K562 (cell line): Measurements from ENCODE around the gene GALNS. TPM values are rescaled to one million over a fixed set of nuclear protein-coding genes. Genes with fewer than 3 reads are reported as not detected.
A peak's percentile ranks its signal among the peaks of the same experiment; 100 is the strongest.

ENCODE experiments used
- ARHGAP35 ChIP-seq: fragments of 450-650 bp; IDR thresholded peaks from 2 replicates; pipeline ENCODE4 v1.6.1; 2018; ENCODE audit not compliant: partially characterized antibody
- EWSR1 ChIP-seq: fragments of 450-650 bp; IDR thresholded peaks from 2 replicates; pipeline ENCODE4 v1.6.1; 2018; ENCODE audit warnings: borderline replicate concordance, mild to moderate bottlenecking, low read depth, moderate library complexity; ENCODE audit not compliant: partially characterized antibody
- FOXJ2 ChIP-seq: fragments of 200-800 bp; sonication (Bioruptor generic); IDR thresholded peaks from 2 replicates; pipeline ENCODE4 v1.6.1; 2016; ENCODE audit warnings: missing genetic modification characterization, missing compliant biosample characterization
- RFX1 ChIP-seq: fragments of 450-650 bp; IDR thresholded peaks from 2 replicates; pipeline ENCODE4 v1.6.1; 2016; ENCODE audit warnings: mild to moderate bottlenecking, moderate library complexity
- SIX5 ChIP-seq, 2 experiments: IDR thresholded peaks; 2 replicates each; pipeline ENCODE4 v1.6.1; 2011; ENCODE audit warnings: low read length in 2 of 2, borderline replicate concordance in 1 of 2, low read depth in 1 of 2, mild to moderate bottlenecking in 1 of 2, moderate library complexity in 1 of 2; ENCODE audit not compliant: insufficient read depth in 1 of 2
- SNRNP70 ChIP-seq: fragments of 200-400 bp; formaldehyde crosslinking; optimal IDR thresholded peaks from 2 replicates; pipeline ENCODE3; 2017; ENCODE audit warnings: low read depth, low read length
- ZBTB40 ChIP-seq, 2 experiments: fragments of 450-650 bp in 1 of 2; sonication (generic) in 1 of 2; formaldehyde crosslinking in 1 of 2; IDR thresholded peaks; 2 replicates each; pipeline versions ENCODE4 v1.7.1 to v1.9.0; 2016 to 2022; ENCODE audit warnings: inconsistent platforms in 1 of 2, mild to moderate bottlenecking in 1 of 2, missing genetic modification reagents in 1 of 2
- ZNF589 ChIP-seq: fragments of 200-800 bp; sonication (Bioruptor generic); IDR thresholded peaks from 2 replicates; pipeline ENCODE4 v1.6.1; 2016; ENCODE audit warnings: low read depth, missing genetic modification characterization, missing compliant biosample characterization
- ZNF639 ChIP-seq, 2 experiments: fragments of 200-800 bp in 1 of 2; sonication (Bioruptor generic) in 1 of 2; sonication (generic) in 1 of 2; formaldehyde crosslinking in 1 of 2; IDR thresholded peaks in 1 of 2; conservative IDR thresholded peaks in 1 of 2; 2 replicates each; pipeline versions ENCODE4 v1.5.0 to v1.6.1; 2016 to 2020; ENCODE audit warnings: missing compliant biosample characterization in 1 of 2, missing genetic modification characterization in 1 of 2, missing genetic modification reagents in 1 of 2
- polyA plus RNA-seq, 8 experiments: library from polyadenylated mRNA; depleted of rRNA in 4 of 8; stranded (reverse) in 5 of 8; unstranded in 3 of 8; fragments of >200 nt; fragmentation: Nextera tagmentation in 2 of 8; fragmentation: Illumina TruSeq in 1 of 8; extraction: Ambion mirVana in 2 of 8; extraction: Trizol in 1 of 8; gene quantifications; 2 replicates each; pipeline versions ENCODE4 v1.2.1 to v1.2.3, GENCODE V29; 2011 to 2014; ENCODE audit warnings: inconsistent platforms in 1 of 8, missing spikeins in 1 of 8
- total RNA-seq, 7 experiments: library from RNA; depleted of rRNA in 6 of 7; stranded (reverse); fragments of >200 nt in 6 of 7; fragmentation: Illumina TruSeq in 2 of 7; extraction: Trizol in 2 of 7; gene quantifications; 2 replicates each; pipeline versions ENCODE4 v1.2.1 to v1.2.3, GENCODE V29; 2011 to 2021; ENCODE audit warnings: low replicate concordance in 1 of 7
- TF ChIP-seq, protein P1 (sequence below): fragments of 250-450 bp; sonication (Bioruptor Pico); IDR thresholded peaks from 2 replicates; pipeline ENCODE4 v1.9.0; 2021; ENCODE audit warnings: mild to moderate bottlenecking, inconsistent platforms

GALNS gene
- total and polyA plus RNA-seq, 9 of the 15 experiments (the other 6 are each of a cell fraction or from before 2014, with no cell fraction given) = 0.38 to 13.2 (median 4.3) TPM

DNA sequence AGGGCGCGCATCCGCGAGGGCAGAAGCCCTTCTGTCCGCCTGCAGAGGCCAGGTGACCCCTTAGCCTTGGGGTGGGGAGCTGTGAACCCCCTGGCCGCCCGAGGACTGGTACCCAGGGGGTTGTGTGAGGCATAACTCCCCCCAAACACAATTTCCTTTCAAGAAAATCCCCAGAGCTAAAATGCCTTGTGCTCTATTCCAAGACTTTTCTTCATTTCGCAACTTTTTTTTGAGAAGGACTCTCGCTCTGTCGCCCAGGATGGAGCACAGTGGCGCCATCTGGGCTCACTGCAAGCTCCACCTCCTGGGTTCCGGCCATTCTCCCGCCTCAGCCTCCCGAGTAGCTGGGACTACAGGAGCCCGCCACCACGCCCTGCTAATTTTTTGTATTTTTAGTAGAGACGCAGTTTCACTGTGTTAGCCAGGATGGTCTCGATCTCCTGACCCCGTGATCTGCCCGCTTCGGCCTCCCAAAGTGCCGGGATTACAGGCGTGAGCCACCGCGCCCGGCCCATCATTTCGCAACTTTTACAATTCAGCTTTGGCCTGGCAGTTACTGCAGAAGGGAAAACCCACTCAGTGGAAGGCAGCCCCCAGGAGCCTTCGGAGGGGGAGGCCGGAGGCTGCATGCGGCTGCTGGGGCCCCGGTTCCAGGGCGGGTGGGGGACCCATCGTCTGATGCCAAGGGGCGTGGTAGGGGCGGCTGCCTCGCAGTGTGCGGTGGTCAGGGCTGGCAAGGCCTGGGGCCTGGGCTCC lies 44.1 kb downstream of the GALNS start (continued):
- TF ChIP-seq ZNF639 (CRISPR knock-in tag; conservative IDR thresholded peaks at IDR 0.05 in 1 of 2, IDR thresholded peaks at IDR 0.05 in 1 of 2) (no peak), RFX1 (no peak), SNRNP70 (no peak), ZNF589 (no peak), ZBTB40 (IDR thresholded peaks at IDR 0.05) (peak; percentile 41; the same call in 1 of the 2 replicates), ZBTB40 (CRISPR knock-in tag; IDR thresholded peaks at IDR 0.05) (no peak), EWSR1 (no peak), FOXJ2 (no peak), SIX5 (IDR thresholded peaks at IDR 0.05; ENCODE audit: borderline replicate concordance in 1 of 2, insufficient read depth in 1 of 2, low read depth in 1 of 2, low read length in 2 of 2) (no peak), ARHGAP35 (no peak)
- TF ChIP-seq, protein P1, sequence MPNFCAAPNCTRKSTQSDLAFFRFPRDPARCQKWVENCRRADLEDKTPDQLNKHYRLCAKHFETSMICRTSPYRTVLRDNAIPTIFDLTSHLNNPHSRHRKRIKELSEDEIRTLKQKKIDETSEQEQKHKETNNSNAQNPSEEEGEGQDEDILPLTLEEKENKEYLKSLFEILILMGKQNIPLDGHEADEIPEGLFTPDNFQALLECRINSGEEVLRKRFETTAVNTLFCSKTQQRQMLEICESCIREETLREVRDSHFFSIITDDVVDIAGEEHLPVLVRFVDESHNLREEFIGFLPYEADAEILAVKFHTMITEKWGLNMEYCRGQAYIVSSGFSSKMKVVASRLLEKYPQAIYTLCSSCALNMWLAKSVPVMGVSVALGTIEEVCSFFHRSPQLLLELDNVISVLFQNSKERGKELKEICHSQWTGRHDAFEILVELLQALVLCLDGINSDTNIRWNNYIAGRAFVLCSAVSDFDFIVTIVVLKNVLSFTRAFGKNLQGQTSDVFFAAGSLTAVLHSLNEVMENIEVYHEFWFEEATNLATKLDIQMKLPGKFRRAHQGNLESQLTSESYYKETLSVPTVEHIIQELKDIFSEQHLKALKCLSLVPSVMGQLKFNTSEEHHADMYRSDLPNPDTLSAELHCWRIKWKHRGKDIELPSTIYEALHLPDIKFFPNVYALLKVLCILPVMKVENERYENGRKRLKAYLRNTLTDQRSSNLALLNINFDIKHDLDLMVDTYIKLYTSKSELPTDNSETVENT (CRISPR knock-in tag) = 0 out of 2 replicates have a peak, but pooled peaks have one; percentile 39
